ENCODE results near the gene KLHDC4.
A peak's percentile ranks its signal among the peaks of the same experiment; 100 is the strongest.
"Not testable (repeated sequence)": the region's sequence is repeated elsewhere in the genome, so short reads cannot be mapped to it uniquely, and the experiment has no call there.

The KLHDC4 gene

DNA sequence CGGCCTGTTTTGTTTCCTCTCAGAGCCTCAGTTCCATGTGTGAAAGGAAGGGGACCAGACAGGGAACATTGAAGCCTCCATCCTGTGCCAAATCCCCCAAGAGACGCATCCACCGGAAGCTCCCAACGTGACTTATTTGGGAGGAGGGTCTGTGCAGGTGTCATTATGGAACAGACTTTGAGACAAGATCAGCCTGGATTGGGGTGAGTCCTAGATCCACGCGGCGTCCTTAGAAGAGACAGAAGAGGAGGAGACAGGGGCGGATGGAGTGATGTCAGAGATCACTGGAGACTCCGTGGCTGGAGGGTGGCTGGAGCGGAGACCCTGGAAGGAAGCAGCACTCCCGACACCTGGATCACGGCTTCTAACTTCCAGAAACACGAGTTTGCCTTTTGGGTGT is 80.0 kb downstream of the KLHDC4 start:
- no peak for DNase-seq (ENCODE audit: low spot score)
- FAIRE-seq: no peak

DNA sequence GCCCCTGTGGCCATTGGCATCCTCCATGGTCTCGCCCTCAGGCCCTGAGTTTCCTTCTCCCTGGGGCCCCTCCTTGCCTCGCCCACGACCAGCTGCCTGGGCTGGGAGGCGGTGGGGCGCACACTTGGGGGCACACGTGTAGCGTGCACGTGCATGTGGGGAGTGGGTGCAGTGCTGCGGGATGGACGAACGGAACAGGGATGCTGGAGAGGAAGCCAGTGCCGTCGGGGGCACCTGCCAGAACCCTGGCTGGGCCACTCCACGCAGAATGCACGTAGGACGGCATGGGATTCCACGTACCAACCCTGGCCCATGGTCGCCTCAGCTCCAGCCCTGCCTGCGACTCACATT is 80.4 kb downstream of the KLHDC4 start:
- DNase-seq (ENCODE audit: low spot score) (no peak), FAIRE-seq (no peak)

DNA sequence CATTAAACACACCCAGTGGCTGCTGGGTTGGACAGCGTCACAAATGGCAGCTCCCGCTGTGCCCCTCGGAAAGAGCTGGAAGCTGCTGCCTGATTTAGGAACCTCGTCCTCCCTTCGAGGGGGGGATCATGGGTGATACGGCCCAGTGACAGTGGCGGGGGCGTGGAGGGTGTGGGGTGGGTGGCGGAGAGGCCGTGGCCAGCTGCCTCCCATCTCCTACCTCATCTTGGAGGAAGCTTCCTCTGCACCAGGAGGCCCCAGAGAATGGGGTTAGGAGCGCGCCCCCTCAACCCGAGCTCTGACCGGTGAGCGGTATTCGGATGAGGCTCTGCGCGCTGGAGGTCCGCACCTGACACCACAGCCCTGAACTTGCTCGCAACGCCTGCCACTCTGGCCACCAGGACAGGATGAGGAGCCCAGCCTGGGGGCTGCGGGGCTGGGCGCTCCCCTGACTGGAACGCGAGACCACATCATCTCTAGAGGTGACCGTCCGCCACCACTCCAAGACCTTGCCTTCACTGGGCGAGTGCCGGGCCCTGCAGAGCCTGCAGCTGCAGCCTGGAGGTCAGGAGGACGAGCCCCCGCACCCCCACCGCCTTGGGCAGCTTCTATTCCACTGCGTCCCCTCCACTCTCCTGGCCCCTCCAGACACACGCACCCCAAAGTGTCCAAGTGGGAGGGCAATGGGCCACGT is 80.9 kb downstream of the KLHDC4 start:
- FAIRE-seq: no peak
- no peak for DNase-seq (ENCODE audit: low spot score)

DNA sequence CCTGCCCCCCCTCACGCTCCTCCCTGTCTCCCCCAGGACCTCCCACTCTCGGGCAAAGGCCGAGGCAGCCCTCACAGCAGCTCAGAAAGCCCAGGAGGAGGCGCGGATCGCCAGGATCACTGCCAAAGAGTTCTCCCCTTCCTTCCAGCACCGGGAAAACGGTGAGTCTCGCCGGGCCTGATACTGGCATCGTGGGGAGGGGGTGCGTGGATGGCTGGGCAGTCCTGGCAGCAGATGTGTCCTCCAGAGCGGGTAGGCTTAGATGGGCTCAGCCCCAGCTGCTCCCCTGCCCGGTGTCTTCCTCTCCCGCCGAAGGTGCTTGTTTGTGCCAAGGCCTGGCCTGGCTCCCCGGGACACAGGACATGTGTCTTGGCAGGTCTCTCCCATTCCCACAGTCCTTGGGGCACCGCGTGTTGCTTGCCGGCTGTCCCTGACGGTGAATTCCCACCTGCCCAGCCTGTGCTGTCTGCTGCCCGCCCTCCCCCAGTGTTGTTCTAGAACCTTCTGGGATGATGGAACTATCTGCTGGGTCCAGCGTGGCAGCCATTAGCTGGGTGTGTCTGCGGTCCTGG is 81.6 kb downstream of the KLHDC4 start:
- no peak for DNase-seq (ENCODE audit: low spot score)
- no peak for FAIRE-seq

DNA sequence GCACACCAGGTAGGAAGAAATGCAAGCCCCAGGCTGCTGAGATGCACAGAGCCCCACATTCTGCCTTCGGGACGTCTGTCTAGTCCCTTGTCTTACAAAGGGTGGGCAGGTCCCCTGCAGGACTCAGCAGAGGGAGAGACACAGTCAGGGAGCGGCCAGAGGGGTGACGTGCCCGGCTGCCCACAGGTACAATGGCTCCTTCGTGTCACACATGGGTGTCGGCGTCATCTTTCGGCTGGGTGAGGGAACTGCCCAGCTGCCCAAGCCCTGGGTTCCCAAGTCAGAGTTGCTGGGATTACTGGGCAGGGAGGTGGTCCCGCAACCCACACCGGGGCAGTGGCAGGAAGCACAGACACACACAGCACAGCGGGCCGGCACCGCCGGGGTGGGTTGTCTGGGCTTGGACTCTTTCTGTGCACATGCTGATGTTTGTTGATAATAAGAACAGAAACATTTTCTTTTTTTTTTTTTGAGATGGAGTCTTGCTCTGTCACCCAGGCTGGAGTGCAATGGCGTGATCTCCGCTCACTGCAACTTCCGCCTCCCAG is 82.9 kb downstream of the KLHDC4 start:
- FAIRE-seq (no peak), DNase-seq (ENCODE audit: low spot score) (no peak)

DNA sequence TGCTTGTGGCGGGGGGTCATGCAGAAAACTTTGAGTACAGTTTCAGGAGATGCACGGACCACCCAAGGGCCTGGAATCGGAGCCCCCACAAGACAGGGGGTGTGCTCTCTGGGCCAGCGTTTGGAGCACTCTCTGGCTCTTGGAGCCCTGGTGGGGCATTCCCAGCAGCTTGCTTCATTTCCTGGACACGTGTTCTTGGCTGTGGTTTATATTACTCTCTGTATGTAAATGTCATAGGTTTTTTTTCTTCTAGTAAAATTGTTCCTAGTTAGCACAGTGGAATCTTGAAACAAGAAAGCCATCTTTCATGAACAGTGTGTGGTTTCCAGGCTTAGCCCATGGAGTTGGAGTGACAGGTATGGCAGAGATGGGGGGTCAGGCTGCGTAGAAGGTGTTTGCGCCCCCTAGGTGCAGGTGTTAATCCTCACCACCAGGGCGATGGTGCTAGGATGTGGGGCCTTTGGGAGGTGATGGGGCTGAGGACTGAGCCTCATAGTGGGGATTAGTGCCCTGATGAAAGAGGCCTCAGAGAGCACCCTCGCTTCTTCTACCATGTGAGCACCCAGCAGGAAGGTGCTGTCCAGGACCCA is 83.7 kb downstream of the KLHDC4 start:
- DNase-seq (ENCODE audit: low spot score): peak; percentile 18
- FAIRE-seq: no peak

DNA sequence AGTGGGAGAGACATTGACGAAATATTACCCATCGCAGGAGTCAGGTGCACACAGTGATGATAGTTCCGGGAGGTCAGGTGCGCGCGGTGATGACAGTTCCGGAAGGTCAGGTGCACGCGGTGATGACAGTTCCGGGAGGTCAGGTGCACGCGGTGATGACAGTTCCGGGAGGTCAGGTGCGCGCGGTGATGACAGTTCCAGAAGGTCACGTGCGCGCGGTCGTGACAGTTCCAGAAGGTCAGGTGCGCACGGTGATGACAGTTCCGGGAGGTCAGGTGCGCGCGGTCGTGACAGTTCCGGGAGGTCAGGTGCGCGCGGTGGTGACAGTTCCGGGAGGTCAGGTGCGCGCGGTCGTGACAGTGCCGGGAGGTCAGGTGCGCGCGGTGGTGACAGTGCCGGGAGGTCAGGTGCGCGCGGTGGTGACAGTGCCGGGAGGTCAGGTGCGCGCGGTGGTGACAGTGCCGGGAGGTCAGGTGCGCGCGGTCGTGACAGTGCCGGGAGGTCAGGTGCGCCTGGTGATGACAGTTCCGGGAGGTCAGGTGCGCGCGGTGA is 84.7 kb downstream of the KLHDC4 start:
- not testable (repeated sequence) for FAIRE-seq; DNase-seq (ENCODE audit: low spot score)

DNA sequence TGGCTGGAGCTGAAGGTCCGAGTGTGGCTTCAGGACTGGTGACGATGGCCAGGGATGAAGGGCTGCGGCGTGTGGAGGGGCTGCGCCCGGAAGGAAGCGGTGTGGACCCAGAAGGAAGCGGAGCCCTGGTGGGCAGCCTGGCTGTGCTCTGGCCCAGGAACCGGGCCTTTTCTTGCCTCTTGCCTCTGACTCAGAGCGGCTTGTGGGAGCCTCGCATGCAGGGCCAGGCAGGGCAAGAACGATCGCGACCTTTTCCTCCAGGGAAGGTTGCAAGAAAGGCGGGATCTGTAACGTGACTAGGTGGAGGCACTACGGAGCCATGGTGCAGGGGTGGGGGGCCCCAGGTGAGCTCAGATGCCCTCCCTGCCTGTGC is 85.5 kb downstream of the KLHDC4 start:
- FAIRE-seq (no peak), DNase-seq (ENCODE audit: low spot score) (no peak)

DNA sequence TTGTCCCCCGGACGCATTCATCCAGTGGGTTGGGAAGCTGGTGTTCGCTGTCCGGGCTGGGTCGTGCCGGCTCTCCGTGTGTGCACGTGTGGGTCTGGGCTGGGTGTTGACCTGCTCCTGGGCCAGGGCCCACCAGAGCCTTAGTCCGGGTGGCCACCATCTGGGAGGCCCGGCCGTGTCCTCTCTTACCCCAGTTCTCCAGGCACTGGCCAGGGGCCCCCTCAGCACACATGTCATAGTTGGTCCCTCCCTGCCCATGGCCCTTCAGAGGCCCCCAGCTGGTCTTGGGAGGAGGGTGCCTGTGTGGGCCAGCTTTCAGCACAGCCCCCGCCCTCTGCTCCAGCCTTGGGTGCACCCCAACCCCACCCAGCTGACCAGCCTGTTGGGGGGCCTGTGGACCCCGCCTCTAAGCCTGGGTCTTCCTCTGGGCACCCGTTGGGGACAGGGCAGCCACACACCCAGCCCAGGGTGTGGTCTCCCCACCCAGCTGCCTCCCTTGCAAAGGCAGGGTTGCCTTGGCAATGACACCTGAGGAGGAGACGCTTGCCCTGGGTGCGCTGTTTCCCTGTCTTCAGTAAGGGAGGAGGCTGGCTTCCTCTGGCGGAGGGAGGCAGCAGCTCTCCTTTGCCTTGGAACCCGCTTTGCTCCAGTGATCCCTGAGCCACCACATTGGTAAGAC is 86.1 kb downstream of the KLHDC4 start:
- DNase-seq (ENCODE audit: low spot score) (no peak), FAIRE-seq (no peak)

DNA sequence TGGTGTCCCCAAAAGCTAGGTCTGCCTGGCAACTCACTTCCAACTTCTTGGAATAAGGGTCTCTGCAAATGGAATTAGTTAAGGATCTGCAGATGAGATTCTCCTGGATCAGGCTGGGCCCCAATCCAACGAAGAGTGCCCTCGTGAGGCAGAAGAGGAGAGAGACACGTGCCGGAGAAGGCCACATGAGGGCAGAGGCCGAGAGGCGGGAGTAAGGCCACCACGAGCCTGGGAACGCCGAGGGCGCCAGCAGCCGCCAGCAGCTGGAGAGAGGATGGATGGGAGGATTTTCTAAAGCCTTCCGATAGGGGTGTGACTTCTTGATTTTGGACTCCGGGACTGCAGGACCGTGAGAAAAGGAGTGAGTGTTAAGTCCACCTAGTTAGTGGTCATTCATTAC is 87.2 kb downstream of the KLHDC4 start:
- DNase-seq (ENCODE audit: low spot score) (no peak), FAIRE-seq (no peak)

DNA sequence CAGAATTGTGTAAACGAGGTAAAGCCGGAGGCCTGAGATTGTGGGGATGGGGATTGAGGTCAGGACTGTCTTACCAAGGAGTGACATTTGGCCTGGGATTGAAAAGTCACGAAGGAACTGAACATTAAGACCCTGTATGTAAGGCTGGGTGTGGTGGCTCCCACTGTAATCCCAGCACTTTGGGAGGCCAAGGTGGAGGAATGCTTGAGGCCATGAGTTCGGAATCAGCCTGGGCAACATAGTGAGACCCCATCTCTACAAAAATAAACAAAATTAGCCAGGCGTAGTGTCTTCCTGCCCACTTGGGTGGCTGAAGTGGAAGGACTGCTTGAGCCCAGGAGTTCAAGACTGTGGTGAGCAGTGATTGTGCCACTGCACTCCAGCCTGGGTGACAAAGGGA is 88.0 kb downstream of the KLHDC4 start:
- no peak for DNase-seq (ENCODE audit: low spot score)
- FAIRE-seq: no peak

DNA sequence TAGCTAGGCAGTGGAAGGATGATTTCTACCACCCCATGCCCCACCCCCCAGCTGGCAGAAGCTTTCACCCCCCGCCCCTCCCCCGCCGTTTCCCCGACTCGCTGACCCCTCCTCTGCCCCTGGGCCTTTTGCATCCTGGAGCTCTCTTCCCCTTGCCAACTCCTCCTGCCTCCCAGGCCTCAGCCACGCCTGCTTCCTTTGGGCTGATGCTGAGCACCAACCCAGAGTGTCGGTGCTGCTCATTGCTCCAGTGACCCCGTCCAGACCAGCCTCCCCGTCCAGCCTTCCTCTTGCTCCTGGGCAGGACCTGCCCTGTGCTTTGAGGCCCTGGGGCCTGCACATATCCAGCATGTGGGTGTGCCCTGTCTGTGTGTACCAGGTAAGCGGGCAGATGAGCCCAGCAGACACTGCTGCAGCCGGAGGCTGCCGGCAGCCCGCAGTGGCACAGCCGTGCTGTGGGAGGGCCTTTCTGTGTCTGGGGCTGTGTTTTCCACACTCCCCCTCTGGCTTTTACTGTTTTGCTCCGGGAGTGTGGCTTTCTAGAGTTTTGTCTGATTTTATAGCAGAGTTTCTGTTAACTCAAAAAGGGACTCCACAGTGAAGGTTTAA is 90.6 kb downstream of the KLHDC4 start:
- FAIRE-seq (no peak), DNase-seq (ENCODE audit: low spot score) (no peak)

DNA sequence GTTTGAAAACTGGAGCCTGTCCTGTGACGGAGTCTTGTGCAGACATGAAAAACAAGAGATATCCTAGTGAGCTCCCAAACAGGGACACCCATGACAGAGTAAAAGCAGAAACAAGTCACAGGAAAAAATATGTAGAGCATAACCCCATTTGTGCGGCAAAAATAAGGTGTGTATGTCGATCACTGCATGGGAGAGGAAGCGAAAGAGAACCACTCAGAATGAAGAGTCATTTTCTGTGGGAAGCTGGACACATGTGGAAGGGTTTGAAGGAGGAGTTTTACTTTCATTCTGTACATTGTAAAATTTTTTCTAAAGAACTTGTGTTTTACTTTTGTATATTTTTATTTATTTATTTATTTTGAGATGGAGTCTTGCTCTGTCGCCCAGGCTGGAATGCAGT is 91.4 kb downstream of the KLHDC4 start:
- no peak for DNase-seq (ENCODE audit: low spot score)
- FAIRE-seq: no peak

DNA sequence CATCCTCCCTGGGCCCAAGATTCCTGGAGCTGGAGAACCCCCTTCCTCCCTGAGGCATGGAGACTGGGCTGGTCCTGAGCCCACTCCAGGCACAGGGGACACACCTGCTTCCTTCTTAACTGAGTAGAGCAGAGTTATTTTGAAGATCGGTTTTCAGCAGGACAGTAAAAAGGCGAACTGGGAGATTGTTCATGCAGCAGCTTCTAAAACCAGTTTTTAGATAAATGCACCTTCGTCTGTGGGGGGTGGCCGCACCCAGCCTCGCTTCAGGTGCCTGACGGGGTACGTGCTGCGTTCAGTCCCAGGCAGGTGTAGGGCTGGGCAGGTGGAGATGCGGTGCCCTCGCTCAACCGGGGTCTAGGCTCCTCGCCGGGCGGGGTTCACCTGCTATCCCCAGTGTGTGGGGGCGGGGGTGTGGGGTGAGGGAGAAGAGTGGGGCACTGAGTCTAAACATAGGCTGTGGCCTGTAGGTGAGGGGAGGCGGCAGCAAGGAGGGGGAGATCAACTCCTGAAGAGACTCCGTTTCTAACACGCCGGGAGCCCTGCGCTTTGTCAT is 94.0 kb downstream of the KLHDC4 start:
- FAIRE-seq (no peak), DNase-seq (ENCODE audit: low spot score) (no peak)

DNA sequence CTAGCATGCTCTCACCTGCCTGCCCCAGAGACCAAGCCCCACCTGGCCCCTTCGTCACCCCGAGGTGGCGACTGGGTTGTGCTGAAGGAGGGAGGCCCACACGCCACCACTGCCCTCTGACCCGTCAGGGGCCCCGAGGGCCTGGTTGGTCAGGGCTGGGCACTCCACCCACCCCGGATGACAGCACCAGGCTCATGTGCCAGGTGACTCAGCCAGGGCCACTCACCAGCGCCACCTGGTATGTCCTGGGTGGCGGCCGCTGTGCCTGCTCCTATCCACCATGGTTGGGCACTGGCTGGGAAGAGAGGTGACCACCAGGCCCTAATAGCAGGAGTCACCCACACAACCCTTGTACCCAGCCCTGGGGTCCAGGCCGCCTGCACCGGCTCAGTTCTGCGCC is 94.6 kb downstream of the KLHDC4 start:
- FAIRE-seq (no peak), DNase-seq (ENCODE audit: low spot score) (no peak)

DNA sequence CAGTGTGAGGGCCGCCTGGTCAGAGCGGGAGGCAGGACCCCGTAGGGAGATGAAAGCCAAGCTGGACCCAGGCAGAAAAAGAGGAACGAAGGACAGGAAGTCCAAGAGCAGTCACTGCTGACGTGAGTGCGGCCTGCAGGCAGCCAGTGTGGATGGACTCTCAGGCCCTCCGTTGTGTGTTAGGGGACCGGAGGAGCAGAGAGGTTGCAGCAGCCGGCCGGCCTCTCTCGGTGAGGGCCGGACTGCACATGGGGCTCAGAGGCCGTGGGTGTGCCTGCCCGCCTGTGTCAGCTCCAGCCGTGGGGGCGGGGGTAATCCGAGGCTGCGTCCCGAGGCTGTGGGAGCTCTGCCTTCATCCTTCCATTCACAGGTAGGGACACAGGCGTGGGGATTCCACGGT is 96.1 kb downstream of the KLHDC4 start:
- no peak for FAIRE-seq

DNA sequence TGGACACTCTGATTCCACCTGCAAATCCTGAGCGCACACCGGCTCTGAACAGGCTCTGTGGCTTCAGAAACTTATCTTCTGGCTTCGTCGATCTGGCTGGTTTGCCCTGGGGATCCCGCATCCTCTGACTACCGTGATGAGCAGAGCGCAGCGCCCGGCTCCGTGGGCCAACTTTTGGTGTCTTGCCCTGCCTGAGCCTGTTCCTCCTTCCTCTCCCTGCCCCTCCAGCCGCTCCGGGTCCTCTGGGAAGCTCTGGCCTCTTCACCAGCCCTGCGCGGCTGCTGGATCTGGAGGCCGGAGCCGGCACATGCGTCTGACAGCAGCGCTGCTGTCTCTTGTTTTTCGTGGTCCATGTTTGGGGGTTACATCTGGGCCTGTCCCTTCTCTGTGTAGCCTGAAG is 97.8 kb downstream of the KLHDC4 start:
- DNase-seq (ENCODE audit: low spot score): no peak
- no peak for FAIRE-seq

More for the DNA sequence above, 96.1 kb downstream of the KLHDC4 start:
- DNase-seq (ENCODE audit: low spot score): no peak

DNA sequence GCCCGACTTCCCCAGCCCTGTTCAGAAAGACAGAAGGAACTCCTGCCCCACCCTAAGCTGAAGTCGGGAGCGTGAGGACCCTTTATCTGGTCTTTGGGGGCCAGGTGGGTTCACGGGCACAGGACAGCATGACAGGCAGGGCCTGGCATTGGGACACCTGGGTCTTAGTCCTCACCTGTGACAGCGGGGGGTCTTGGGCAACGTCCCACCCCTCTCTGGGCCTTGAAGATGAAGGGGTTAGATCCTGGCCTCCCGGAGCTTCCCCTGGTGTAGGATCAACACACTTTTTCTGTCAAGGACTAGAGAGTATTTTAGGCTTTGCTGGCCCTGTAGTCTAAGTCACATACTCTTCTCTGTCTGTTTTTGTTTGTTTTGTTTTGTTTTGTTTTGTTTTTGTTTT is 98.3 kb downstream of the KLHDC4 start:
- FAIRE-seq: no peak
- DNase-seq (ENCODE audit: low spot score): no peak

DNA sequence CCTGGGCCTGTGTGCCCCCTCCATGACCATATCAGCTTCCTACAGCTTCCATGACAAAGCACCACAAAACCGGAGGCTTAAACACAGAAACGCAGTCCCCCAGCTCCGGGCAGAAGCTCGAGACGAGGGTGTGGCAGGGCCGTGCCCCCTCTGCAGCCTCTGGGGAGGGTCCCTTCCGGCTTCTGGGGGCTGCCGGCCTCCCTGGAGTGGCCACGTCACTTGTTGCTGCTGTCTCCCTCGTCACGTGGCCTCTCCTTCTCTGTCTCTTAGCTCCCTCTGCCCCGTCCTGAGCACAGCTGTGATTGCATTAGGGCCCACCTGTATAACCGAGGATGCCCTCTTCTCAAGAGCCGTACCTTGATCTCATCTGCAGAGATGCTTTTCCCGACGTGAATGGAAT is 98.9 kb downstream of the KLHDC4 start:
- DNase-seq (ENCODE audit: low spot score) (no peak), FAIRE-seq (no peak)

DNA sequence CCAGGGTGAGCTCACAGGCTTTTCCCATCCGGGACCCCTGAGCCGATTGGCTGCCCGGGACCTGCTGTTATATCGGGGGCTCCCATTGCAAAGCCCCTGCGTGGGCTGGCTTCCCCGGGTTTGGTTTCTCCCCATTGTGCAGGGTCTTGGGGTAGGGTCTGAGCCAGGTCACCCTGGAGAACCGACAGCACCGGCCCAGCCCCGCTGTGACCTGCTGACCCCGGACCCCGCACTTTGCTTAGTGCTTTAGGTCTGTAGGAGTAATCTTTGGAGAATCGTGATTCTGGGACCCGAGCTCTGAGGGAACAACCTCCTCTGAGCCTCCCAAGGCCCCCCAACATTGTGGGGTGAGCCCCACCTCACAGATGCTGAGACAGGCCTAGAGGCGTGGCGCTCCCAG is 100.6 kb downstream of the KLHDC4 start:
- no peak for FAIRE-seq
- no peak for DNase-seq (ENCODE audit: low spot score)

DNA sequence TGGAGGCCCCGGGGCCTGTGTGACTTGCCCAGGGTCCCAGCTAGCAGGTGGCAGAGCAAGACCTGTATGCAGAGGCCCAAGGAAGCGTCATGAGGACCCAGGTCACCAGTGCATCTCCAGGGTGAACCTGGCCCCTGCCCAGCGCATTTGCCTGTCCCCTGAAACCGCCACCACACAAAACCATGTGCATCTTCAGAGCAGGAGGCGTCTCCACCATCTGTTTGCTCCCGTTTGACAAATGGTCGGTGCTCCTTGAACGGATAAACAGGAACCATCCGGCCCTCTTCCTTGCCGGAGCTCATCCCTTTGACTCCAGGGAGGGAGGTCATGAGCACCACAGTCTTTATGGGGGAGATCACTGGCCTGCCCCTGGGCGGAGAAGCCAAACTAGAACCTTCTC is 101.0 kb downstream of the KLHDC4 start:
- DNase-seq (ENCODE audit: low spot score) (no peak), FAIRE-seq (no peak)

Data from RCC 7860 (cell line).